ENCODE results near the gene CAMTA2.

GRCh38 chr17:4942760-4943508 is 44.5 kb downstream of the CAMTA2 start:
- TF ChIP-seq SETDB1 (IDR thresholded peaks at IDR 0.05; ENCODE audit: low read length) (no peak), CREB1 (IDR thresholded peaks at IDR 0.05) (no peak), CREB1 (CRISPR knock-in tag; IDR thresholded peaks at IDR 0.05) (no peak), STAT5B (CRISPR knock-in tag; IDR thresholded peaks at IDR 0.05) (no peak), TAF1 (IDR thresholded peaks at IDR 0.05; ENCODE audit: control insufficient read depth, extremely low read depth, insufficient read depth, low read length, severe bottlenecking) (no peak), SP1 (CRISPR knock-in tag; IDR thresholded peaks at IDR 0.05) (no peak), RAD21 (CRISPR knock-in tag; conservative IDR thresholded peaks at IDR 0.05 in 1 of 2, IDR thresholded peaks at IDR 0.05 in 1 of 2) (no peak), CBX3 (IDR thresholded peaks at IDR 0.05; ENCODE audit: borderline replicate concordance in 1 of 2, low read length in 2 of 2) (no peak)
